PFSK-1 (cell line): ENCODE measurements around the gene VWCE.

Experiments
- FOXP2 ChIP-seq: optimal IDR thresholded peaks from 2 replicates; pipeline ENCODE3; 2011; ENCODE audit warnings: borderline replicate concordance, control low read depth, inconsistent platforms; ENCODE audit not compliant: insufficient read depth; ENCODE audit errors: extremely low read length, extremely low read depth
- POLR2AphosphoS5 ChIP-seq: IDR thresholded peaks from 2 replicates; pipeline ENCODE4 v1.6.1; 2012; ENCODE audit warnings: low read depth, mild to moderate bottlenecking, control low read depth, low read length, moderate library complexity
- REST ChIP-seq, 2 experiments: IDR thresholded peaks; 2 replicates each; pipeline versions ENCODE4 v1.6.1 to v1.8.0; 2011 to 2012; ENCODE audit warnings: low read depth in 2 of 2, low read length in 2 of 2, control low read depth in 1 of 2, inconsistent platforms in 1 of 2, mild to moderate bottlenecking in 1 of 2, moderate library complexity in 1 of 2; ENCODE audit not compliant: insufficient read depth in 1 of 2
- TAF1 ChIP-seq: IDR thresholded peaks from 2 replicates; pipeline ENCODE4 v1.6.1; 2012; ENCODE audit warnings: low read length, control low read depth, borderline replicate concordance; ENCODE audit not compliant: insufficient read depth

GRCh38 chr11:61254403-61255025, 40.6 kb downstream of the VWCE start:
- no peak for TF ChIP-seq REST (IDR thresholded peaks at IDR 0.05; ENCODE audit: insufficient read depth in 1 of 2, low read depth in 2 of 2, low read length in 2 of 2)
- no peak for TF ChIP-seq FOXP2
- TF ChIP-seq TAF1, result no peak
- no peak for TF ChIP-seq POLR2AphosphoS5
